Measurements from ENCODE around the gene TMEM273.

DNA sequence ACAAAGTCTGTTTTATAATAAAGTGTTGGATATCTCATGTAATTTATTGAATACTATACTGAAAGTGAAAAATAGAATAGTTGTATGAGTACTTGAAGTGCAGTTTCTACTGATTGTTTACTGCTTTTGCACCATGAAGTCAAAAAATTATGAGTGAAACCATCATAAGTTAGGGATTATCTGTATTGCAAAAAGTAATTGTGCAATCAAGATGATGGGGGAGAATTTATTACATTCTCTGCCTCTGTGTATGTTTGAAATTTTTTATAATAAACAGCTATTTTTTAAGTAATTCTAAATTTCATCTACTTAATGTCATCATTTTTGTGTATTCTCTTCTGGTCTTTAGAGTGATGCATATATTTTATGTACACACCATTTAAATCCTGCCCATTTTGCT lies 47.2 kb upstream of the TMEM273 start:
- TF ChIP-seq CTCF (IDR thresholded peaks at IDR 0.05; ENCODE audit: borderline replicate concordance, extremely low read depth, low read length, poor library complexity, severe bottlenecking) (no peak), EZH2 (IDR thresholded peaks at IDR 0.05; ENCODE audit: borderline replicate concordance, low read depth, low read length, severe bottlenecking) (no peak)

Measured in DND-41 (cell line).